PC-3 (cell line): ENCODE measurements around the gene NHS. TPM values are rescaled to one million over a fixed set of nuclear protein-coding genes. Genes with fewer than 3 reads are reported as not detected.

ENCODE experiments used
- ATAC-seq: fragments of 200-7000 bp; cut with Tn5 transposase; 2 replicates; pipeline ENCODE4 v1.9.1; 2020; ENCODE audit warnings: mild to moderate bottlenecking, moderate library complexity
- BruUV-seq: library from RNA; stranded (reverse); fragments of 400-500 nt; replicated peaks from 2 replicates; lab custom pipeline; 2021; lab: Mats Ljungman, UMichigan
- CTCF ChIA-PET: fragments of 300-600 bp; sonication (Branson Sonifier 250); formaldehyde crosslinking; loops from one replicate; lab custom pipeline; 2022; ENCODE audit warnings: antibody characterized with exemption; lab: Charles Lee
- POLR2A ChIA-PET: fragments of 300-600 bp; sonication (Branson Sonifier 250); formaldehyde crosslinking; loops from one replicate; lab custom pipeline; 2022; ENCODE audit warnings: antibody characterized with exemption; ENCODE audit not compliant: unreplicated experiment; lab: Charles Lee
- DNase-seq: peaks from one replicate; pipeline ENCODE4 v3.0.0-alpha.2; 2015
- H2AFZ ChIP-seq: fragments of 300-600 bp; sonication (generic); 2 replicates; pipeline ENCODE4 v1.6.0; 2016; ENCODE audit warnings: antibody characterized with exemption, low read length
- H3F3A ChIP-seq: fragments of 300-600 bp; sonication (generic); one replicate; pipeline ENCODE4 v1.6.0; 2017; ENCODE audit warnings: antibody characterized with exemption, low read length, control low read depth, mild to moderate bottlenecking; ENCODE audit not compliant: unreplicated experiment
- H3K27ac ChIP-seq: fragments of 300-600 bp; sonication (generic); 2 replicates; pipeline ENCODE4 v1.5.1; 2016; ENCODE audit warnings: mild to moderate bottlenecking, low read length
- H3K27me3 ChIP-seq: fragments of 300-600 bp; sonication (generic); 2 replicates; pipeline ENCODE4 v1.6.1; 2016; ENCODE audit warnings: low read length, mixed read lengths
- H3K36me3 ChIP-seq: fragments of 300-600 bp; sonication (generic); 2 replicates; pipeline ENCODE4 v1.6.1; 2016; ENCODE audit warnings: low read depth, mixed run types, low read length, mixed read lengths
- H3K4me1 ChIP-seq: fragments of 300-600 bp; sonication (generic); 2 replicates; pipeline ENCODE4 v1.5.1; 2016; ENCODE audit warnings: low read length; ENCODE audit not compliant: insufficient read depth
- H3K4me2 ChIP-seq: fragments of 300-600 bp; sonication (generic); 2 replicates; pipeline ENCODE4 v1.6.0; 2016; ENCODE audit warnings: low read length
- H3K4me3 ChIP-seq: fragments of 300-600 bp; sonication (generic); 2 replicates; pipeline ENCODE4 v1.5.1; 2016; ENCODE audit warnings: mild to moderate bottlenecking, low read length, mixed read lengths
- H3K79me2 ChIP-seq: fragments of 300-600 bp; sonication (generic); 2 replicates; pipeline ENCODE4 v1.6.1; 2017; ENCODE audit warnings: low read length, mixed read lengths
- H3K9ac ChIP-seq: fragments of 300-600 bp; sonication (generic); 2 replicates; pipeline ENCODE4 v1.6.0; 2016; ENCODE audit warnings: mild to moderate bottlenecking, low read length
- H3K9me2 ChIP-seq: fragments of 300-600 bp; sonication (generic); replicated peaks from 2 replicates; pipeline ENCODE4 v1.6.1; 2016; ENCODE audit warnings: mixed run types, low read length, mixed read lengths
- H3K9me3 ChIP-seq: fragments of 300-600 bp; sonication (generic); 2 replicates; pipeline ENCODE4 v1.6.1; 2016; ENCODE audit warnings: low read length, mixed read lengths
- H4K20me1 ChIP-seq: fragments of 300-600 bp; sonication (generic); 2 replicates; pipeline ENCODE4 v1.6.1; 2016; ENCODE audit warnings: low read length, mixed read lengths
- CTCF ChIP-seq: fragments of 300-600 bp; sonication (generic); conservative IDR thresholded peaks from 2 replicates; pipeline ENCODE4 v1.5.1; 2017; ENCODE audit warnings: antibody characterized with exemption, low read depth, mild to moderate bottlenecking, low read length
- EZH2 ChIP-seq: fragments of 300-600 bp; sonication (generic); IDR thresholded peaks from one replicate; pipeline ENCODE4 v1.6.1; 2017; ENCODE audit warnings: antibody characterized with exemption, mild to moderate bottlenecking, low read length; ENCODE audit not compliant: unreplicated experiment
- EZH2phosphoT487 ChIP-seq: fragments of 300-600 bp; sonication (generic); IDR thresholded peaks from 2 replicates; pipeline ENCODE4 v1.6.1; 2018; ENCODE audit warnings: mild to moderate bottlenecking, antibody characterized with exemption, low read length, borderline replicate concordance
- intact Hi-C: fragments of 100-400 bp; cut with micrococcal nuclease; formaldehyde crosslinking; loops from 2 replicates; pipeline ENCODE4 v1.9.0; 2023
- total RNA-seq: library from RNA; depleted of rRNA; stranded (reverse); fragments of >200 nt; gene quantifications from 2 replicates; pipeline ENCODE4 v1.2.3, GENCODE V29; 2014

Gene NHS
- total RNA-seq, 1 experiment from 2014 or later = 4.9 TPM

DNA sequence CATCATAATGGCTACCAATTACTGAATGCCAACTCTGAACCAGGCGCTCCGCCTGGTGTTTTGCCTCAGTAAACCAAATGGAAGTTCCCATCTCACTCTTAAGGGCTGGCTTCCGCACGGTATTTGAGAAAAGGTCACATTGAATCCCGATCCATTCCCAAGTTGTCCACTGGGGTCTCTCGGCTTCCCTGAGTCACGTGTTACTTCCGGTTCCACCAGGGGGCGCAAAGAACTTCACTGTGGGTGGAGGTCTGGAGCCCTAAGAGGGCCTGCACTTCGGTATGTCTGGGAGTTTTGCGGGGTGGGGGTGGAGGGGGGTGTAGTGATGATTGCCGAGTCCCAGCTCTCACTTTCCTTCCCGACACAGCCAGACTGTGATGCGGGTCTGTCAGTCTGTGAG is 13.4 kb upstream of the NHS start:
- POLR2A ChIA-PET = no interaction called here
- no peaks in the 10 kb centered on the region for H4K20me1 ChIP-seq
- no peaks in the 10 kb centered on the region for H3K9me3 ChIP-seq
- H2AFZ ChIP-seq = no peak overlapping the region
- H3K4me3 ChIP-seq = no peak overlapping the region
- H3K36me3 ChIP-seq = no peaks in the 10 kb centered on the region
- TF ChIP-seq EZH2phosphoT487 (no peak), CTCF (peak; percentile 65), EZH2 (no peak)
- CTCF ChIA-PET = no interaction called here
- no peak for ATAC-seq
- no peaks in the 10 kb centered on the region for H3K27me3 ChIP-seq
- DNase-seq = peak; percentile 41
- H3F3A ChIP-seq = no peaks in the 10 kb centered on the region
- BruUV-seq = no TSS peak
- intact Hi-C loops = no loop called here
- no peaks in the 10 kb centered on the region for H3K79me2 ChIP-seq
- peaks cover 8% of the 10 kb centered on the region; the same call in 1 of the 2 replicates for H3K4me1 ChIP-seq
- H3K9ac ChIP-seq = no peak overlapping the region
- no peaks in the 10 kb centered on the region for H3K9me2 ChIP-seq
- no peak overlapping the region for H3K4me2 ChIP-seq
- no peak overlapping the region for H3K27ac ChIP-seq

DNA sequence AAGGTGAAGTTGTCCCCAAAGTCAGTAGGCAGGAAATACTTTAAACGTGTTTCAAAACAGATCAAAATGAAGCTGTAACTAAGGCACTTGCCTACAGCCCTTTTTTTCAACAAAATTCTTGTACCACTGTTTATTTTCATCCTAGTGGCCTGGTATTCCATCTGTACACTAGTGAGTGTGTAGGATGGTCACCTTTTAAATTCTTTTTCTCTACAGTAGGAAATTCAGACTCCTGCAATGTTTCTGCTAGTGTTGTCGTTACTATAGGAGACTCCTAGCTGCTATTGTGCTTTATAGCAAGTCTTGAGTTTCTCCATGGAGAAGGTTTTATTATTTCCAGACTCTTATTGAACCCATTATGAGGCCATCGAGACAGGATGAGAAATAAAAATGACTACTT is 7.0 kb upstream of the NHS start:
- no peak for ATAC-seq
- H3K9ac ChIP-seq = no peak overlapping the region
- intact Hi-C loops = no loop called here

More for the DNA sequence above, 7.0 kb upstream of the NHS start:
- TF ChIP-seq EZH2phosphoT487 (no peak), EZH2 (no peak), CTCF (no peak)
- Histone ChIP-seq H4K20me1 (no peaks in the 10 kb centered on the region), H3K9me3 (no peaks in the 10 kb centered on the region), H3K36me3 (no peaks in the 10 kb centered on the region), H3K4me1 (no peaks in the 10 kb centered on the region), H3K4me2 (no peak overlapping the region), H3K79me2 (no peaks in the 10 kb centered on the region), H3K9me2 (no peaks in the 10 kb centered on the region), H3K27ac (no peak overlapping the region), H3K4me3 (no peak overlapping the region), H3K27me3 (no peaks in the 10 kb centered on the region), H3F3A (no peaks in the 10 kb centered on the region), H2AFZ (no peak overlapping the region)
- no TSS peak for BruUV-seq
- DNase-seq = no peak
- ChIA-PET POLR2A (no interaction called here), CTCF (no interaction called here)
